Stomach (tissue), 4 donors: ENCODE data around the gene PNMA1.
A peak's percentile ranks its signal among the peaks of the same experiment; 100 is the strongest.

Experiments used
- CTCF ChIP-seq, 7 experiments: fragments of 450-650 bp in 4 of 7; fragments of 200-600 bp in 3 of 7; sonication (generic) in 3 of 7; IDR thresholded peaks; one replicate each; pipeline ENCODE4 v1.5.1; 2016 to 2019; ENCODE audit warnings: antibody characterized with exemption in 7 of 7, control low read depth in 2 of 7, mild to moderate bottlenecking in 1 of 7
- POLR2AphosphoS5 ChIP-seq, 3 donors: sonication (generic); formaldehyde crosslinking; IDR thresholded peaks; one replicate each; pipeline ENCODE4 v1.6.1; 2016; ENCODE audit warnings: antibody characterized with exemption in 3 of 3

DNA sequence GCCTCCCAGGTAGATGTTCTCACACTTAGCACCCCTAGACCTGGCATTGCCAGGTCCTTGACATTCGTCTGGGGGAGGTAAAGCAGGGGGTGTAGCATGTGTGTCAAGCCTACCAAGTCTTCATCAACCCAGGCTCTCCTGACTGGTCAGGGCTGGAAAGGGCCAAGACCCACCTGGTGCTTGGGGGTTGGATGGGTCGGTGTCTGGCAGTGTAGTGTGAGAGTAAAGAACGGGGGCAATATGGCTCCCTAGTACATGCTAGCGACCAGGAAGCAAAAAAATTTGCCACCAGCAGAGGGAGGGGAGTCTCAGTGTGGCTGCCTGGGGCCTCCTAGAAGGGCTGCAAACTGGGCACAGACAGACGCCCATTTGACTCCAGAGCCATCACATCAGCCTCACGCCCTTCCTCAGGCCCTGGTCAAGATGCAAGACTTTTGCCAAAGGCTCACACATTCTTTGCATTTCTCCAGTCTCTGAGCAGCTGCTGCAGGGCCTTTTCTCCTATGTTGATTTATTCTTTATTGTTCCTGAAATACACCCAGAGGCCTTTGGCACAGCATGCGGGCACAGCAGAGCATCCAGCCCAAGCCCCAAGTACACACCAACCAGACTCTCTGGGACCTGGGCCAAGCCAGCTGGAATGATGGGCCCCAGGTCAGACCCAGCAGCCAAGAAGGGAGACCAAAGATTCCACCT is 38.3 kb upstream of the PNMA1 start:
- TF ChIP-seq CTCF (IDR thresholded peaks at IDR 0.05) (peak in 1 of 7 experiments; percentile 25), POLR2AphosphoS5 (IDR thresholded peaks at IDR 0.05) (peak in 1 of 3 donors; percentile 25)
